Liver (tissue), 9 donors: ENCODE measurements around the gene BDKRB1. TPM values are rescaled to one million over a fixed set of nuclear protein-coding genes. Genes with fewer than 3 reads are reported as not detected.

ENCODE experiments used
- DNase-seq: peaks from one replicate; pipeline ENCODE4 v3.0.0-alpha.2; 2017; ENCODE audit warnings: low spot score
- H3K27ac ChIP-seq, 2 donors: one replicate each; pipeline ENCODE4 v1.7.0; 2013; ENCODE audit warnings: inconsistent platforms in 2 of 2, low read length in 2 of 2, control low read depth in 1 of 2, low read depth in 1 of 2, mild to moderate bottlenecking in 1 of 2
- H3K27me3 ChIP-seq, 4 donors: one replicate each; pipeline versions ENCODE4 v1.6.1 to v1.7.0; 2013; ENCODE audit warnings: low read length in 3 of 4, inconsistent platforms in 1 of 4, mild to moderate bottlenecking in 1 of 4, moderate library complexity in 1 of 4; ENCODE audit not compliant: control insufficient read depth in 4 of 4, insufficient read depth in 4 of 4
- H3K36me3 ChIP-seq, 4 donors: one replicate each; pipeline versions ENCODE4 v1.6.1 to v1.7.0; 2013; ENCODE audit warnings: low read length in 3 of 4, mild to moderate bottlenecking in 3 of 4, low read depth in 1 of 4, moderate library complexity in 1 of 4; ENCODE audit not compliant: control insufficient read depth in 4 of 4, insufficient read depth in 3 of 4
- H3K4me1 ChIP-seq, 4 donors: one replicate each; pipeline versions ENCODE4 v1.6.1 to v1.7.0; 2013; ENCODE audit warnings: low read length in 3 of 4, mild to moderate bottlenecking in 3 of 4, moderate library complexity in 1 of 4; ENCODE audit not compliant: control insufficient read depth in 4 of 4, insufficient read depth in 4 of 4
- H3K4me3 ChIP-seq, 3 donors: one replicate each; pipeline versions ENCODE4 v1.6.1 to v1.7.0; 2013; ENCODE audit warnings: low read length in 3 of 3, control low read depth in 1 of 3, low read depth in 1 of 3, mild to moderate bottlenecking in 1 of 3
- H3K9ac ChIP-seq, 2 donors: one replicate each; pipeline ENCODE4 v1.7.0; 2013; ENCODE audit warnings: low read length in 2 of 2, mild to moderate bottlenecking in 2 of 2, moderate library complexity in 2 of 2, control low read depth in 1 of 2, low read depth in 1 of 2
- H3K9me3 ChIP-seq, 4 donors: one replicate each; pipeline versions ENCODE4 v1.6.1 to v1.7.0; 2013; ENCODE audit warnings: low read length in 3 of 4; ENCODE audit not compliant: control insufficient read depth in 4 of 4
- ATF3 ChIP-seq: IDR thresholded peaks from 2 replicates; pipeline ENCODE4 v1.6.1; 2016; ENCODE audit warnings: antibody characterized with exemption
- CTCF ChIP-seq: fragments of 150-350 bp; IDR thresholded peaks from 2 replicates; pipeline ENCODE4 v1.5.1; 2017; ENCODE audit warnings: improper control_type of control experiment, low read depth, low read length; ENCODE audit not compliant: missing input control
- EGR1 ChIP-seq, 2 donors: IDR thresholded peaks; 2 replicates each; pipeline ENCODE4 v1.6.1; 2016 to 2018; ENCODE audit warnings: antibody characterized with exemption in 2 of 2, low read depth in 2 of 2
- FOXA1 ChIP-seq: IDR thresholded peaks from 2 replicates; pipeline ENCODE4 v1.6.1; 2016; ENCODE audit warnings: antibody characterized with exemption
- FOXA2 ChIP-seq: IDR thresholded peaks from 2 replicates; pipeline ENCODE4 v1.6.1; 2016; ENCODE audit warnings: antibody characterized with exemption
- GABPA ChIP-seq, 2 donors: IDR thresholded peaks in 1 of 2; conservative IDR thresholded peaks in 1 of 2; 2 replicates each; pipeline ENCODE4 v1.6.1; 2016; ENCODE audit warnings: antibody characterized with exemption in 2 of 2, mild to moderate bottlenecking in 1 of 2, moderate library complexity in 1 of 2
- HNF4A ChIP-seq, 2 donors: conservative IDR thresholded peaks; 2 replicates each; pipeline ENCODE4 v1.6.1; 2016; ENCODE audit warnings: antibody characterized with exemption in 2 of 2, mild to moderate bottlenecking in 2 of 2
- HNF4G ChIP-seq: IDR thresholded peaks from 2 replicates; pipeline ENCODE4 v1.6.1; 2016; ENCODE audit warnings: antibody characterized with exemption
- JUND ChIP-seq, 2 donors: IDR thresholded peaks; 2 replicates each; pipeline ENCODE4 v1.6.1; 2016; ENCODE audit warnings: antibody characterized with exemption in 2 of 2
- MAX ChIP-seq: IDR thresholded peaks from 2 replicates; pipeline ENCODE4 v1.6.1; 2016; ENCODE audit warnings: antibody characterized with exemption
- NR2F2 ChIP-seq: IDR thresholded peaks from 2 replicates; pipeline ENCODE4 v1.6.1; 2016; ENCODE audit warnings: antibody characterized with exemption
- RAD21 ChIP-seq, 2 donors: IDR thresholded peaks; 2 replicates each; pipeline ENCODE4 v1.6.1; 2016; ENCODE audit warnings: antibody characterized with exemption in 2 of 2, mild to moderate bottlenecking in 2 of 2
- REST ChIP-seq: IDR thresholded peaks from 2 replicates; pipeline ENCODE4 v1.6.1; 2016; ENCODE audit warnings: antibody characterized with exemption, mild to moderate bottlenecking
- RXRA ChIP-seq, 2 donors: IDR thresholded peaks; 2 replicates each; pipeline ENCODE4 v1.6.1; 2017 to 2018; ENCODE audit warnings: antibody characterized with exemption in 2 of 2, mild to moderate bottlenecking in 1 of 2
- SP1 ChIP-seq: IDR thresholded peaks from 2 replicates; pipeline ENCODE4 v1.6.1; 2018; ENCODE audit warnings: antibody characterized with exemption, mild to moderate bottlenecking
- TAF1 ChIP-seq: conservative IDR thresholded peaks from 2 replicates; pipeline ENCODE4 v1.6.1; 2016; ENCODE audit warnings: antibody characterized with exemption, mild to moderate bottlenecking
- YY1 ChIP-seq: IDR thresholded peaks from 2 replicates; pipeline ENCODE4 v1.6.1; 2016; ENCODE audit warnings: antibody characterized with exemption, mild to moderate bottlenecking
- ZBTB33 ChIP-seq: IDR thresholded peaks from 2 replicates; pipeline ENCODE4 v1.6.1; 2016; ENCODE audit warnings: antibody characterized with exemption
- WGBS: extraction: QIAGEN DNeasy Blood & Tissue Kit; methylation state at CpG from one replicate; pipeline ENCODE4 v1.1.7; 2013; 5-methylcytosine and 5-hydroxymethylcytosine counted together
- polyA plus RNA-seq, 2 donors: library from polyadenylated mRNA; stranded (reverse) in 1 of 2; unstranded in 1 of 2; fragments of 200-250 nt in 1 of 2; fragments of >200 nt in 1 of 2; fragmentation: Nextera tagmentation in 1 of 2; extraction: Ambion mirVana in 1 of 2; gene quantifications; one replicate each; pipeline versions ENCODE4 v1.2.1 to v1.2.3, GENCODE V29; 2013 to 2015
- total RNA-seq, 2 donors: library from RNA; depleted of rRNA; stranded (reverse); fragments of >200 nt; gene quantifications; one replicate each; pipeline ENCODE4 v1.2.3, GENCODE V29; 2014
- donor health status: healthy.
- donor health status: healthy.
- donor health status: healthy.
- donor health status: healthy.
- donor health status: healthy.

BDKRB1 gene
- total and polyA plus RNA-seq, 4 donors: not detected

DNA sequence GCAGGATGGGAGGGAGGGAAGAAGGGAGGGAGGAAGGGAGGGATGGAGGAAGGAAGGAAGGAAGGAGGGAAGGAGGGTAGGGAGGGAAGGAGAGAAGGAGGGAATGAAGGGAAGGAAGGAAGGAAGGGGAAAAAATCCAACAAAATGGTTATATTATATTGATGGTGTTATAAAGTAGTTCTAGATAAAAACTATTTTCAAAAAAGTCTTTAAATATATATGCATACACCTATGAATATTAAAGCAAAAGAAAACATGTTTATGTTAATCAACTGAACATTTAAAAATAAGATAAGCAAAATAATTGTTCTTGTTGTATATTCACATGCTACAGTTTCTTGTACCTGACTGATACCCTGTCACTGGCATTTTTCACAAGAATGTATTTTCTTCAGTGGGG, 1.9 kb downstream of the BDKRB1 start:
- H3K4me3 ChIP-seq: no peak overlapping the region

DNA sequence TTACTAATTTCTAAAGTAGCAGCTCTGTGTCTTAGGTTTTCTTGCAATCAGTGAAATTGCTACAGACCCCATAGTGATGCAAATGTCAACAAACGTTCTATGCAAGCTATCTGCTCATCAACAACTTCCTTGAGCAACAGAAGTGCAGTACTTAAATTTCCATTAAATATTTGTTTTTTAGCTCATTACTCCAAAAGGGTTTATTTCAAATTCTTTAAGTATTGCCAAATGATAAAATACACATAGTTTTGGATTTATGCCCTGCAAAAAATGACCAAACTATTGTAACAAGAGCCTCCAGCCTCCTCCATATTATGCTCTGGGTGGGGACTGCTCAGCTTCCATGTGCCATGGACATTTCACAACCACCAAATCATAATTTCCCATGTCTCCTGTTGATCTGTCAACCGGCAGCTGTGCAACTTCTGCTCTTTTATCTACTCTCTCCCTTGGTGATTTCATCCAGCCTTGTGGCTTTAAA, 4.4 kb downstream of the BDKRB1 start:
- WGBS: 52% methylated on average over 2 of the region's 2 CpGs
- H3K27ac ChIP-seq: no peak overlapping the region
- TF ChIP-seq HNF4A (conservative IDR thresholded peaks at IDR 0.05): no peak
- TF ChIP-seq RAD21 (IDR thresholded peaks at IDR 0.05): no peak
- TF ChIP-seq YY1: no peak
- TF ChIP-seq MAX: no peak
- TF ChIP-seq JUND (IDR thresholded peaks at IDR 0.05): no peak
- no peak for TF ChIP-seq ZBTB33
- TF ChIP-seq FOXA2: no peak
- no peak for TF ChIP-seq SP1
- no peak for TF ChIP-seq EGR1 (IDR thresholded peaks at IDR 0.05; ENCODE audit: low read depth in 2 of 2)
- no peak for TF ChIP-seq REST
- no peak for TF ChIP-seq RXRA (IDR thresholded peaks at IDR 0.05)
- TF ChIP-seq CTCF: no peak
- no peak for TF ChIP-seq HNF4G
- TF ChIP-seq ATF3: no peak
- TF ChIP-seq GABPA (IDR thresholded peaks at IDR 0.05 in 1 of 2, conservative IDR thresholded peaks at IDR 0.05 in 1 of 2): no peak
- no peak for TF ChIP-seq FOXA1
- no peak for TF ChIP-seq NR2F2
- no peak for TF ChIP-seq TAF1

More for the DNA sequence above, 1.9 kb downstream of the BDKRB1 start:
- Histone ChIP-seq H3K9ac (no peak overlapping the region), H3K27me3 (peaks cover 0 to 3% (median 0%) of the 10 kb centered on the region in 4 donors), H3K36me3 (no peaks in the 10 kb centered on the region), H3K4me1 (no peaks in the 10 kb centered on the region), H3K9me3 (no peaks in the 10 kb centered on the region), H3K27ac (no peak overlapping the region)
- no peak for DNase-seq
- no peak for TF ChIP-seq HNF4G
- TF ChIP-seq NR2F2: no peak
- no peak for TF ChIP-seq HNF4A (conservative IDR thresholded peaks at IDR 0.05)

More for the DNA sequence above, 4.4 kb downstream of the BDKRB1 start:
- no peak overlapping the region for H3K4me3 ChIP-seq
- no peaks in the 10 kb centered on the region for H3K4me1 ChIP-seq
- no peaks in the 10 kb centered on the region for H3K27me3 ChIP-seq
- H3K9me3 ChIP-seq: no peaks in the 10 kb centered on the region
- DNase-seq: no peak
- H3K36me3 ChIP-seq: no peaks in the 10 kb centered on the region
- H3K9ac ChIP-seq: no peak overlapping the region
